GM19438 (cell line): ENCODE data around the gene BIK.
"Not testable (repeated sequence)": the region's sequence is repeated elsewhere in the genome, so short reads cannot be mapped to it uniquely, and the experiment has no call there.

Experiments used
- ATAC-seq: cut with Tn5 transposase; IDR thresholded peaks from one replicate; pipeline ENCODE4 v1.9.1; 2021; ENCODE audit warnings: low read depth; ENCODE audit not compliant: unreplicated experiment

The BIK gene

DNA sequence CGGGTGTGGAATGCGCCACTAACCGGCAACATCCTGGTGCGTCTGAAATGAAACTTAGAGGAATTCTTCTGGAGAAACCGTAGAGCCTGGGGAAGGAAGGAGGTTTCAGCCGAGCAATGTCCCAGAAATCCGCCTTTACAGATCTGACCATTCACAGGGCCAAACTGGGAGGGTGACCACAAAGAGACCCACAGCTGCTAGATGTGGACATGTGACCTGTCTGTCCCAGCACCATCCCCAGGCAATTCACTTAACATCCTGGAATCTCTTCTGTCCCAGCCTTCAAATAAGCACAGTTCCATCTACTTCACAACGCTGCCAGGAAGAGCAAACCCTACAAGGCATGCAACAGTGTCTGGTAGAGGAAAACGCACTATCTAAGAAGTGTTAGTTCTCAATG, 22.9 kb downstream of the BIK start:
- ATAC-seq = no peak

DNA sequence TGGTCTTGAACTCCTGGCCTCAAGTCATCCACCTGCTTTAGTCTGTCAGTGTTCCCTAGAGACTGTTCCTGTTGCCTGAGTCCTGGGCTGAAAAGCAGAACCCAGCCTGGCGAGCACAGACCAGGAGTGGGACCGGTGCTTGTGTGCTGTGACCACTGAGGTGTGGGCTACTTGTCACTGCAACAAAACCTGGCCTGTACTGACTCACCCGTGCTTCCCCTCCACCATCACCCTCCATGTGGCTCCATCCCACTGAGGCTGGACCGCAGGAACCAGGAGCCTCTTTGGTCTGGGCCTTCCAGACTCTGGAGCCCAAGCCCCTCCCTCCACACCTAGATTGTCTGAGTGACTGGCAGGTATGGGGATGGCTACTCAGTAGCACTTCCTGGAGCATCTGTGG, 24.0 kb downstream of the BIK start:
- no peak for ATAC-seq

DNA sequence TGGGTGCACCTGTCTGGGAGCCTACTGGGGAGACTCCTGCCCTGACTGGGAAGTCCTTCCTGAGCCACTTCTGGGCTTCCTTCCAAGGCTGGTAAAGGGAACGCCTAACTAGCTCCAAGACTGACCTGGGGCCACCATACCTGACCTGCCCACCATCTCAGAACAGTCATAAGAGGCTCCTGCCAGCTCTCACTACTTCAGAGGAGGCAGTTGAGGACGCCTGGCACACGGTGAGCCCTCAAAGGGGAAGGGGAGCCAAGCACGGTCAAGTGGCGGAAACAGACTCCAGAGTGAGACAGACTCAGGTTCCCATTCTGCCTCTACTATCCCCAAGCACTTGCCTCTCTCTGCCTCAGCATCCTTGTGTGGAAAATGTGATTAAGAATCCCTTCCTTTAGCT, 25.0 kb downstream of the BIK start:
- ATAC-seq = no peak

DNA sequence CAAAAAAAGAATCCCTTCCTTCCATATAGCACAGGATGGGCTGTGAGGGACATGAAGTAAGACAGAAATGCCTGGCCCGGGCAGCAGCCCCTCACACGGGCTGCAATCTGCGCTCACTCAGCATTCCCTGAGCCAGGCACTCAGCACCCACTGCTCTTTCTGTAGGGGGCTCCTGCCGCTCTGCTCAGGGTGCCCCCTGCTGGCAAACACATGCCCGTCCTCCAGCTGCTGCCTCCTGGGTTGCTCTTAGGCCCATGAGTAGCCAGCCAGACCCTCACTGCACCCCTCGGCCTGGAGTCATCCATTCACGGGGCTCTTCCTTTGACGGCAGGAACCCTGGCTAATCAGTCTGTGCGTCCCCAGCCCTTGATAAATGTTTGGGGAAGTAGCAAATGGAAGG, 25.7 kb downstream of the BIK start:
- no peak for ATAC-seq

DNA sequence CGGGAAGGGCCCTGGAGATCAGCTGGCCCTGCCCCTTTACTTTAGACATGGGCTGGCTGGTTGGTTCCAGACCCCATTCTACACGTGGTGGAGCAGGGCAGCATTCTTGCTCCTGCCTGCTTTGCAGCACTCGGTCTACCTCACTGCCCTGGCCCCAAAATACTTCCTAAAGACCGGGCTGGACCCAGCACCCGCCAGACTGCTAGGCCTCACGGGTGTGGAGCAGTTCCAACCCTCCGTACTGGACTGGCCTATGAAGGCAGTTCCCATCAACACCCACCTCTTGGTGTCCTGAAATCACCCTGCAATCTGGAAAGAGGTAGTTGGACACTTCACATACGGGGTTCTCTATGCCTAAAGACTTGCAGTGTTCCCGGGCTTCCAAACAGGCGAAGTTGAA, 26.3 kb downstream of the BIK start:
- no peak for ATAC-seq

DNA sequence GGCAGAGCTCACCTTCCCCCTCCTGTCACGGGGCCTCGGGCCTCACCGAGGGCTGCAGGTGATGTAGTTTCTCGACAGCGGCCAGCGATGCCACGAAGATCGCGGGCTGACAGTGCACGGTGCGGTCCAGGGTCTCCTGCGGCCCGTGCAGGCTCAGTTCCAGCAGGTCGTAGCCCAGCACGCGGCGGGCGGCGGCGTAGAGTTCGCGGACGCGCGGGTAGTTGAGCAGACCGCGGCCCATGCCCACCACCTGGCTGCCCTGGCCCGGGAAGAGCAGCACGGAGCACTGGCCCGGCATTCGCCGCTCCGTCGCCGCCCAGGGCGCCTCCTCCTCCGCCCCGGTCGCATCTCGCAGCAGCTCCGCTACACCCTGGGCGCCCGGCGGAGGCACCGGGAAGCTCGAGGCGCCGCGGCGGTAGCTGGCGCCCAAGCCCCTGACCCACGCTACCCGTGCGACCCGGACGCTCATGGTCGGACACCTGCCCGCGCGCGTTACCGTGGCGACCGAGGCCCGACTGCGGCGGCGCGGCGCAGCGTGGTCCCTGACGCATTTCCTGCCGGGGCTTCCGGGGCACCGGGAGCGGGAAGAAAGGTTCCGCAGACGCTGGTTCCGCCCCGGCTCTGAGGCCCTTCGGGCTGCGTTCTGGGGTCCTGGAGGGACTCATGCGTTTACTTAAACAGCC, 32.5 kb downstream of the BIK start, which contains the start of gene MCAT:
Gene MCAT (minus strand): TSS at position 519 of the 683 bp plus-strand sequence. CDS start 50 bp downstream, at position 469.
- ATAC-seq = peak; percentile 53

DNA sequence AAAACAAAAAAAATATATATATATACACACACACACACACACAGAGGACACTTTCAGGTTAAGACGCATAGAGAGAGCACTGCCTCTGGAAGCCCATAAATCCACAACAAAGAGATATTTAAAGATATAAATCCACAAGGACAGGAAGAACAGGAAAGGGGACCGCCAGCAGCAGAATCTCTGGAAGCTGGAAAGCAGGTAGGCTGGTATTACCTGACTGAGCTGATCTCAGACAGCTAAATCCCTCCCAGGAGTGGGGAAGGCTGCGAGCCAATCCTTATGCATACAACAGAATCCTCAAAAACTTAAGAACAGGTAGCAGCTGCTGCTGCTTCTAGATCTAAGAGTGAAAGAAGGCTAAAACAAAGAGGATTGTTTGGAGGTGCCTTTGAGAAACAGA, 34.4 kb downstream of the BIK start:
- ATAC-seq = no peak

DNA sequence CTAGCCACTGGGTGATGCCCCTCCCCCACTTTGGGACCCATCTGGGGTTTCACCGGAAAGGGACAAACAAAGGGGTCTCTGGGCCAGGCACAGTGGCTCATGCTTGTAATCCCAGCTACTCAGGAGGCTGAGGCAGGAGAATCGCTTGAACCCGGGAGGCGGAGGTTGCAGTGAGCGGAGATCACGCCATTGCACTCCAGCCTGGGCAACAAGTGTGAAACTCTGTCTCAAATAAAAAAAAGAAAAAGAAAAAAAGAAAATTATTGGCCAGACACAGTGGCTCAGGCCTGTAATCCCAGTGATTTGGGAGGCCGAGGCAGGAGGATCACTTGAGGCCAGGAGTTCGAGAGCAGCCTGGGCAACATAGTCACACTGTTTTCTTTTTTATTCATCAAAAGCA, 34.8 kb downstream of the BIK start:
- ATAC-seq = not testable (repeated sequence)

DNA sequence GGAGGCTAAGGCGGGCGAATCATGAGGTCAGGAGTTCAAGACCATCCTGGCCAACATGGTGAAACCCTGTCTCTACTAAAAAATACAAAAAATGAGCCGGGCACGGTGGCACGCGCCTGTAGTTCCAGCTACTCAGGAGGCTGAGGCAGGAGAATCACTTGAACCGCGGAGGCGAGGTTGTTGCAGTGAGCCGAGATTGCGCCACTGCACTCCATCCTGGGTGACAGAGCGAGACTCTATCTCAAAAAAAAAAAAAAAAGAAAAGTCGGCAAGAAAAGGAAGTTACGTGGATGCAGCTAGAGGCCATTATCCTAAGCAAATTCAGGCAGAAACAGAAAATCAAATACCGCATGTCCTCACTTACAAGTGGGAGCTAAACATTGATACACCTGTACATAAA, 35.8 kb downstream of the BIK start:
- not testable (repeated sequence) for ATAC-seq

DNA sequence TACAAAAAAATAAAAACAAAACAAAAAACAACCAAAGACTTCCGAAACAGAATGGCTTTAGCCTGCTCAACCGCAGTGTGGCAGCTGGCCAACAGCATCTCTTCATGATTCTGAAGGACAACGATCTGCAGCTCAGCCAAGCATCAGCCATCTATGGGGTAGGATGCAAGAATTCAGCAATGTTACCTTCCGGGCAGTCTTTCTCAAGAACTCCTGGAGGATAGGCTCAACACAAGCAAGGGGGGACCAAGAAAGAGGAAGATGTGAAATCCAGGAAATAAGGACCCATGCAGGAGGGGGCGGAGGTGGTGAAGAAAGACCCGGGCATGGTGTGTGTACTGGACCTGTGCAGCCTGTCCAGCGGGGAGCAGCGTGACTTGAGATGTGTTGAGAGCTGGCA, 37.3 kb downstream of the BIK start:
- ATAC-seq = no peak

DNA sequence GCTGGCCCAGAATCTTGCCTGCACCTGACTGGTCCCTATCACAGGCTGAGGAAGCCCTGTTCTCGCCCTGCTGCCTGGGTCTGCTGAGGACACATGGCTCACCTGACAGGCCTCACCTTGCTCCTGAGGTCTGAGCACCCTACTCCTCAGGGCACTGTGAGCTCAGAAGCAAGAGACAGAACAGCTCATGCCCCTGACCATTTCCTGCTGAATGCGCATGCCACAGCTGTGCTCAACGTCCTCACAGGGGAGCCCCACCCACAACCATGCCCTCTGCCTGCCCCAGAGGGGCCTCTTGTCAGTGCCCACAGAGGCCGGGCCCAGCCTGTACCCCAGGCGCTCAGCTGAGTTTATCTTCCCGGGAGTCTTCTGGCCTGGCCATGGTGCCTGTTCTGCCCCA, 38.0 kb downstream of the BIK start:
- ATAC-seq = no peak

DNA sequence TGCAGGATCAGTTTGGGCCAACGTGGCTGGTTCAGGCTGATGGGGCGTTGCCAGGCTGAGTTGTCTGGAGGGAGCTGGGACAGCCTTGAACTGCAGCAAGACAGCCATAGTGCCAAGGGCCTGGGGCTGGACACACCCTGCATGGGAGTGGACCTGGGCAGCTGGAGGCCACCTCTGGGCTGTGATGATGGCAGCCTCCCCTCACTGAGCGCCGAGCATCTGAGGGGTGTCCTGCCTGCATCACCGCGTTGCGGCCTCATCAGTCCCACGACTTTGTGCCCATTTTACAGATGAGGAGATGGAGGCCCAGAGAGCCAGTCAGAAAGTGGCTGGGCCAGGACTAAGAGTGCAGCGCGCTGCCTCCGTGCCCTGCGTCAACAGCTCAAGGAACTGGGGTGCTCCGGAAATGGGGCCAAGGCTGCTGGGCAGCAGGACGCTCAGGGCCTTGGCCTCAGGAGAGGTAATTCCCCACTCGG, 40.2 kb downstream of the BIK start:
- ATAC-seq = no peak

DNA sequence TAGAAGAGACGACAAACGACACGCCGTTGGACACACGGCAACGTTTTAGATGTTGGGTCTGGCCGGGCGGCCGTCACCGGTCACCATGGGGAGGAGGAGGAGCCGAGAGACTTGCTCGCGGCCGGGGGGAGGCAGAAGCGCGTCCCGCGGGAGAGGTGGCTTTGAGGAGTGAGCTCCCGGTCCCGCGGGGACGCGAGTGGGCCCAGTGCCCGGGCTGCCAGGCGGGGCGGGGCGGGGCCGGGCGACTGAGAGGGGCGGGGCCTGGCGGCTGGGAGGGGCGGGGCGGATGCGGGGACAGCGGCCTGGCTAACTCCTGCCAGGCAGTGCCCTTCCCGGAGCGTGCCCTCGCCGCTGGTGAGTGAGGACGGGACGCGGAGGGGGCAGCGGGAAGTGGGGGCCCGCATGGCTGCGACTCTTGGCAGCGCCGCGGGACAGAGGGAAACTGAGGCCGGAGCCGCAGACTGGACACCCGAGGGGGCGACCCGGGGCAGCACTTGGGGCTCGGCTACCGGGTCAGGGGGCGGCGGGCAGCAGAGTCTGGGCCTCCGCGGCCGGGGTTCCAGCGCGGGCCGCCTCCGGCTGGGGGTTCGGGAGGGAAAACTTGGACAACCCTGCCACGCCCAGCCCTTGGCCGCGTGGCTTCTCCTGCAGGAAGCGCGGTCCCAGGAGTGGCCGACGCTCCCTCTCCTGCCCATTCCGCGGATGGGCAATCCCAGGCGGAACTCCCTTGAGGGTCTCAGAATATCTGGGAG, 40.9 kb downstream of the BIK start, which contains the start of gene TSPO:
Gene TSPO (plus strand): TSS at position 309 of the 752 bp plus-strand sequence. CDS start 7,680 bp downstream, outside the sequence.
- no peak for ATAC-seq

DNA sequence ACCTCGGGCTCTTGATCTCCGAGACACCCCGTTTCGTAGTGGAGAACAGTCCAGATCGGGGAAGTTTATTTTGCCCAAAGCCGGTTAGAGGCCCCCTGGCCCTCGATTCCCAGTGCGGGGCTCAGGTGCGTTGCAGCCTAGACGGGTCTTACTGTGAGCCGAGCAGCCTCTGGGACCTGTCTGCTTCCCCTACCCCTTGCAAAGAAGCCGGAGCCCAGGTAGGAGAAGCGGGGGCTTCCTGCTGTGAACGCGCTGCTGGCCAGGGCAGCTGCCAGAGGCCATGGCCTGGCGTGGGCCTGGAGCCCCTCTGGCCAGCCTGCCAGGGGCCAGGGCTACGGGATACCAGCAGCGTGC, 41.4 kb downstream of the BIK start:
- ATAC-seq = no peak

DNA sequence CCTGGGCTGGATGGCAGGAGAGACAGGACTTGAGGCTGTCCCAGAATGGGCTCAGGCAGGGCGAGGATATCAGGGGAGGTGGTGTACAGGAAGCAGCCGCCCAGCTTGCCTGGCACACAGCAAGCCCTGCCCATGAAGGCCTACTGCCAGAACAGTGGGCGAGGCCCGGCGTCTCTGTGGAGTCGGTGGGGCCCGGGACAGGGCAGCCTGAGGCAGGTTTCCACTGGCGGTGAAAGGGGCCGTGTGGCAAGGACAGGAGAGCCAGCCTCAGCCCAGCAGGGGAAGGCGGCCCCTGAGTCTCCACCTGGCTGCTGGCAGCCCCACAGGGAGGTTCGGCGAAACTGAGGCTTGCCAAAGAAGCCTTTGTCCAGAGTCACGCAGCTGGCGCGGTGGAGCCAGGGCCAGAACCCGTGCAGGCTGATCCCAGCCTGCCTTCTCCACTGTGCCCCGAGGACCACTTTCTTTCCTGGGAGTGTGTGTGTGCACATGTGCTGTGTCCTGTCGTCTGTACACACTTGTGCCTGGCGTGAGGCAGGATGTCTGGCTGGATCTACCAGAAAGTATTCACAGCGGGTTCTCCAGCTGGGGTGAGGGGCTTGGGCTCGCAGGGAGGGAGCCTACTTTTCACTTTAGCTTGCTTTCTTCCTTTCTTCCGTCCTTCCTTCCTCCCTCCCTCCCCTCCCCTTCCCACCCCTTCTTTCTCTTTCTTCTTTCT, 42.0 kb downstream of the BIK start:
- ATAC-seq = no peak

DNA sequence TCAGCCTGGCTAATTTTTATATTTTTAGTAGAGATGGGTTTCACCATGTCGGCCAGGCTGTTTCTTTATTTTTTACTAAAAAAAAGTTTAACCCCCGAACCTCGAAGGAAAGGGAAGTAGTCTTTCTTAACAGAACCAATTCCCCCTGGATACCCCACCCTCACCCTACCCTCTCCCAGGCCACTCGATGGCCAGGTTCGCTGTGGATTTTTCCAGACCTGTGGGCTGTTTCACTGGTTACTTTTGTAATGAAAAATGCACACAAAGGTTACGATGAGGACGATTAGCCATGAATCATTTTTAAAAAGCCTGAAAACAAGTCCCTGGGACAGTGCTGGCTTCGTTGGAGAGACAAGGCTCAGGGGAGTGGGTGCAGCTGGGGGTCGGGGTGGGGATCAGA, 43.3 kb downstream of the BIK start:
- no peak for ATAC-seq

DNA sequence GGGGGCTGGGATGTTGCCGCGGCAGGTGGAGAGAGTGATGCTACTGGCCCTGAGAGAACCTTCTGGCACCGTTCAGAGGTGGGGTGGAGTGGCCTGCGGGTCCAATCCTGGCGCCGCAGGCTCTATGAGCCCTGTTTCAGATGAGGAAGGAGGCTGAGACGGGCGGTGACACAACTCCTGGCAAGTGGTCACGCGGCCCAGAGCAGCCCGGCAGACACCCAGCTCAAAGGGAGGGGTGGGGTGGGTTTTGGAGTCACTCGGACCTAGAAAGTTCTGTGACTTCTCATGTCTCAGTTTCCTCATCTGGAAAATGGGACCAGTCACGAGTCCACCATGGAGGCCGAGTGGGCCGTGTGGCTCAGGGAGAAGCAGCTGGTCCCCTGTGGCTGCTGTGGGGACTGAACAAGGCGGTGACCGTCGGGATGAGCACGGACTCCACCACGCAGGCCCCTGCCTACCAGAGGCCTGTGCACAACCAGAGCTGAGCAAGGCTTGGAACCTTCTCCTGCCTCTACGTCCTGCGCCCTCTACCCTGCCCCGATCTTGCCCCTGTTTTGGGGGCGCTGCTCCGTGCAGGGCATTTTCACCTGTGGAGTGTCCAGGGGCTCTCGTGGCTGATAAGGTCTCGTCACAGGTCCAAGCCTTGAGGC, 44.5 kb downstream of the BIK start:
- no peak for ATAC-seq

DNA sequence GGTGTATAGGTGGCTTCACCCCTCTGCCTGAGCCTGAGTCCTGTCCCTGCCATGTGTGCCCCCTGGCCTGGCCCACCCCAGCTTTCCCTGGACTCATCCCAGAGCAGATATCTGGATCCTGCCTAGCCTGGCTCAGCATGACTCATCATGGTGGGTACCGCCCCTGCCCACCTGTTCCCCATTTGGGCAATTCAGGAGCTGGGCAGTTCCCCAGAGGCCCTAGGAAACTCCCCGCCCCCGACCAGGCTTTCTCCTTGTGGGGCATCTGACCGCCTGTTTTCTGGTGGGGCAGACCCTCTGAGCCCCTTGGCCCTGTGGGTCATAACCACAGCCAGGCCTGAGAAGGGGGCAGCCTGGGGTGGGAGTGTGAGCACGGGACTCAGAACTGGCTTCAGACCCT, 45.2 kb downstream of the BIK start:
- no peak for ATAC-seq

DNA sequence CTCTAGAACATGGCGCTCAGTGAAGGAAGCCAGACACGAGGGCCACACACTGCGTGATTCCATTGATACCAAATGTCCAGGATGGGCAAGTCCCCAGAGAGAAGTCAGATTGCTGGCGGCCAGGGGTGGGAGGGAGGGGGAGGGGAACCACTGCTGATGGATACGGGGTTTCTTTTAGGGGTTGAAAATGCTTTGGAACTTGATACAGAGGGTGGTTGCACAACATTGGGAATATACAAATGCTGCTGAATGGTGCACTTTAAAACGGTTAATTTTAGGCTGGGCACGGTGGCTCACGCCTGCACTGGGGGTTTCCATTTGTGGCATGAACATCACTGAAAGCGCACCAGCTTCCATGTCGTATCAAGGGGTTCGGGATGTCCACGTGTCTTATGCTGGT, 45.9 kb downstream of the BIK start:
- ATAC-seq = no peak

DNA sequence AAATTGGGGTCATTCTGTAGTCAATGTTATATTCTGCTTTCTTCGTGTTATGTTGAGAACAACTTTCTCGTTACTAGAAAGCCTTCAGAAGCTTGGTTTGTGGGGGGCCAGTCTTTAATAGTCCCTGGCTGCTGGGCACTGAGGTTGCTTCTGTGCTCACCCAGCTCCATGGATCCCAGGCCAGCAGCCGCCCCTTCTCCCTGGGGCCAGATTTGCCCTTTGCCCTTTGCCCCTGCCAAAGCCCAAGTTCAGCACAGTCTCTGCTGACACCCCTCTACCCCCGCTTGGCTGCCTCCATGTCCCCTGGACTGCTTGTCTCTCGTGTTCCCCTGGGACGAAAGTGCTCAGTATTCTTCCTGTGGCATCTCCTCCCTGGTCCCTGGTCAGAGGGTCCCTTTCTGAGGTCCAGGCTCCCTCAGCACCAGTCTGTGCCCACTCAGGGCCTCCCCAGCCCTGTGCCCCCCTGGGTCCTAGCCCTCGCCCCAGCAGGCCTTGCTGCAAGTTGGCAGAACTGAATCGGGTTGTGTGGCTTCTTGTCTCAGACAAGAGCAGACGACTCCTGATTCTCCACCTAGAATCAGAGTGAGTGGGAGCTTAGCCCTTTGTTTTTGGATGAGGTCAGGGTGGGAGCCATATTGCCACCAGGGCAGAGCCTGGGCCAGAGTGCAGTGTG, 47.5 kb downstream of the BIK start:
- ATAC-seq = no peak
